GM10248 (cell line): ENCODE measurements around the gene CCDC33.

Source experiments
- CTCF ChIA-PET: fragments of 300-600 bp; sonication (Branson Sonifier 250); formaldehyde crosslinking; extraction: SDS; loops from one replicate; lab custom pipeline; 2021; ENCODE audit warnings: antibody characterized with exemption; lab: Yijun Ruan, JAX
- POLR2A ChIA-PET: fragments of 350-650 bp; sonication (Branson Sonifier 250); formaldehyde crosslinking; extraction: SDS; loops from one replicate; lab custom pipeline; 2020; ENCODE audit warnings: antibody characterized with exemption; lab: Yijun Ruan, JAX
- DNase-seq: peaks from one replicate; pipeline ENCODE4 v3.0.0; 2012; ENCODE audit errors: extremely low spot score
- CTCF ChIP-seq: IDR thresholded peaks from 2 replicates; pipeline ENCODE4 v1.5.1; 2012; ENCODE audit warnings: mild to moderate bottlenecking, low read depth; ENCODE audit errors: extremely low read depth, missing control alignments, control extremely low read depth

Gene CCDC33

DNA sequence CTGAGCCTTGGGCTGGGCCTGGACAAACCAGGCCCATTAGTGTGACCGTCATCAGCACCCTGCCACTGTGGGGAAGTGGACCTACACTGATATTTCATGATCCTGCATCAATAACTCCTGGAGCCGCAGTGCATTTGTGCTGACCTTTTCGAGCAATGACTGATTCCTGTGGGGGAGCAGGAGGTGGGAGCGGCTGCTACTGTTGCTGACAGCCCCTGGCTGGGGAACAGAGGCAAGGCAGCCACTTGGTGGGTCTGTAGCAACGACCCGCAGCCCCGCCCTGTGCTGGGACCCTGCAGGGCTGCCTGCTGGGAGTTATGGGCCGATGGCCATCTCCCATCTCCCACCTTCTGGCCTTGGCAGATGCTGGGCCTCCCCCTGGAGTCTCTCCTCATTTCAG lies 42.1 kb downstream of the CCDC33 start:
- TF ChIP-seq CTCF = no peak
- ChIA-PET POLR2A (no interaction called here), CTCF (no interaction called here)
- no peak for DNase-seq

DNA sequence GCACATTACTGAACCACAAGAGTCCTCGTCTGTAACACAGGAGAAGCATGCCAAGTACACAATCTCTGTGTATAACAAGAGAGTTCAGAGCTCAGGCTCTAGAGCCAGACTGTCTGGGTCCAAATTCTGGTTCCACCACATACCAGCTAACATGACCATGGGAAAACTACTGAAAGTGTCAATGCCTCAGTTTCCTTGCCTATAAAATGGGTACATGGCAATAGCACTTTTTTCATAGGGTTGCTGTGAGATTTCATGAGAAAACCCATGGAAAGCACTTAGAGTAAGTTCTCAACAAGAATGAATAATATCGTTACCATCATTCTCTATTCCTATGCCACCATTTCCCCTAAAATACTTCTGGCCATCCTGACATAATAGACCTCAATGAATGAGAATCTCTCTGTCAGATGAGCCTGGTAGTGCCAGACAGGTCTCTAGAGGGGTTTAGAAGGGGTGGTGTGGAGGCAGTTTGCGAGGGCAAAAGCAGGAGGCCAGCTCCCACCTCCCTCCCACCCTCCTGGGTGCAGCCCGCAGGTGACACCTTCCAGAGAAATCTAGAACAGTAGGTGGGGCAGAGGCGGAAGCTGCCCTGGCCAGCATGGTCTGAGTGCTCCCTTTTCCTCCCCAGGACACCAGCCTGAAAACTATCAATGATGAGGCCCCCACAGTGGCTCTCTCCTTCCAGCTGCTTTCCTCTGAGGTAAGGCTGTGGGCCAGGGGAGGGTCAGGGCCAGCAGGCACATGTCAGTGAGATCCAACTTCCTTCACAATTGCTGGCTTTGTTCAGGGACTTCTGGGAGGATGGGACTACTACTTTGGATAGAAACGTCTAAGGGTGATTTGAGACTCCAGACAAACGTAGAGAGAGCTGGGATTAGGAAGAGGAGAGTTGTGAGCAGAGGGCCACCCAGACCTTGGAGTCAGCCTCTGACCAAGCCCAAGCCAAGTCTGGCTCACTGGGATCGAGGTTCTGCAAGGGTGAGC lies 45.3 kb downstream of the CCDC33 start:
- POLR2A ChIA-PET = no interaction called here
- CTCF ChIA-PET = interaction anchor here (1.4 kb wide), 1 partner anchor 22 kb away, joined by 4 read pairs; no protein-coding TSS in a partner anchor
- DNase-seq = no peak
- no peak for TF ChIP-seq CTCF

GRCh38 chr15:74283368-74283767 lies 47.2 kb downstream of the CCDC33 start:
- TF ChIP-seq CTCF = no peak
- no peak for DNase-seq
- ChIA-PET CTCF (interaction anchor here (1.4 kb wide), 1 partner anchor 28 kb away, joined by 4 read pairs; no protein-coding TSS in a partner anchor), POLR2A (no interaction called here)

GRCh38 chr15:74289671-74290070 lies 53.5 kb downstream of the CCDC33 start:
- ChIA-PET POLR2A (interaction anchor here (0.7 kb wide), 1 partner anchor 249 kb away, joined by 3 read pairs; no protein-coding TSS in a partner anchor), CTCF (interaction anchor here (1.6 to 2.5 kb wide), 2 partner anchors 18 to 31 kb away, joined by 5 to 9 read pairs; no protein-coding TSS in a partner anchor)
- no peak for TF ChIP-seq CTCF

GRCh38 chr15:74290645-74291044 lies 54.5 kb downstream of the CCDC33 start:
- ChIA-PET CTCF (interaction anchor here (2.0 to 2.5 kb wide), 2 partner anchors 18 to 30 kb away, joined by 9 to 11 read pairs; no protein-coding TSS in a partner anchor), POLR2A (no interaction called here)
- no peak for TF ChIP-seq CTCF
- DNase-seq = no peak

More at GRCh38 chr15:74289671-74290070, 53.5 kb downstream of the CCDC33 start:
- DNase-seq = no peak
